Astrocyte of the cerebellum (primary cell): ENCODE data around the gene VTI1B.

Experiments
- DNase-seq: peaks from one replicate; pipeline ENCODE4 v3.0.0-alpha.2; 2011; ENCODE audit warnings: low read depth
- H3K4me3 ChIP-seq: 2 replicates; pipeline ENCODE4 v1.5.1; 2011; ENCODE audit warnings: mild to moderate bottlenecking, low read depth, low read length, moderate library complexity
- in situ Hi-C: cut with HindIII; loops from 2 replicates; pipeline ENCODE4 v1.10.0; 2017; ENCODE audit warnings: low sequenced_read_pairs
- TF ChIP-seq, protein P1 (sequence below): IDR thresholded peaks from 2 replicates; pipeline ENCODE4 v1.5.1; 2012; ENCODE audit warnings: low read length, low read depth, moderate library complexity, mild to moderate bottlenecking; ENCODE audit errors: missing control alignments

VTI1B gene

DNA sequence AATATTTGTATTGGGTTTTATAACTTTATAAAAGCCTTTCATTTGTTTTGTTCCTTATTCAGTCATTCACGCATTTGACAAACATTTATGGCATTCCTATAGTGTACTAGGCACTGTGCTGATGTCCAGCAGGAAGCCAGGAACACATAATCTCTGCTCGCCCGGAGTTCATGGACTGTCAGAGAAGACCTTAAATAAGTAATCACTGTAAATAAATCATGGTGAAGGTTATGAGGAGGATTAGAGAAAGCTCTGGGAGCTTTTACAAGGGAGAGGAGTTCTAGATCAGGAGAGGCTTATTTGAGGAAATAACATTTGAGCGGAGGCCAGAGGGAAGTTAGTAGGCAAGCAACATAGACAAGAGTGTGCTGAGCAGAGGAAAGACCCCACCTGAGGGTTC, 22.6 kb upstream of the VTI1B start:
- TF ChIP-seq, protein P1, sequence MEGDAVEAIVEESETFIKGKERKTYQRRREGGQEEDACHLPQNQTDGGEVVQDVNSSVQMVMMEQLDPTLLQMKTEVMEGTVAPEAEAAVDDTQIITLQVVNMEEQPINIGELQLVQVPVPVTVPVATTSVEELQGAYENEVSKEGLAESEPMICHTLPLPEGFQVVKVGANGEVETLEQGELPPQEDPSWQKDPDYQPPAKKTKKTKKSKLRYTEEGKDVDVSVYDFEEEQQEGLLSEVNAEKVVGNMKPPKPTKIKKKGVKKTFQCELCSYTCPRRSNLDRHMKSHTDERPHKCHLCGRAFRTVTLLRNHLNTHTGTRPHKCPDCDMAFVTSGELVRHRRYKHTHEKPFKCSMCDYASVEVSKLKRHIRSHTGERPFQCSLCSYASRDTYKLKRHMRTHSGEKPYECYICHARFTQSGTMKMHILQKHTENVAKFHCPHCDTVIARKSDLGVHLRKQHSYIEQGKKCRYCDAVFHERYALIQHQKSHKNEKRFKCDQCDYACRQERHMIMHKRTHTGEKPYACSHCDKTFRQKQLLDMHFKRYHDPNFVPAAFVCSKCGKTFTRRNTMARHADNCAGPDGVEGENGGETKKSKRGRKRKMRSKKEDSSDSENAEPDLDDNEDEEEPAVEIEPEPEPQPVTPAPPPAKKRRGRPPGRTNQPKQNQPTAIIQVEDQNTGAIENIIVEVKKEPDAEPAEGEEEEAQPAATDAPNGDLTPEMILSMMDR = no peak
- DNase-seq = no peak
- in situ Hi-C loops = no loop called here
- H3K4me3 ChIP-seq = no peak overlapping the region

DNA sequence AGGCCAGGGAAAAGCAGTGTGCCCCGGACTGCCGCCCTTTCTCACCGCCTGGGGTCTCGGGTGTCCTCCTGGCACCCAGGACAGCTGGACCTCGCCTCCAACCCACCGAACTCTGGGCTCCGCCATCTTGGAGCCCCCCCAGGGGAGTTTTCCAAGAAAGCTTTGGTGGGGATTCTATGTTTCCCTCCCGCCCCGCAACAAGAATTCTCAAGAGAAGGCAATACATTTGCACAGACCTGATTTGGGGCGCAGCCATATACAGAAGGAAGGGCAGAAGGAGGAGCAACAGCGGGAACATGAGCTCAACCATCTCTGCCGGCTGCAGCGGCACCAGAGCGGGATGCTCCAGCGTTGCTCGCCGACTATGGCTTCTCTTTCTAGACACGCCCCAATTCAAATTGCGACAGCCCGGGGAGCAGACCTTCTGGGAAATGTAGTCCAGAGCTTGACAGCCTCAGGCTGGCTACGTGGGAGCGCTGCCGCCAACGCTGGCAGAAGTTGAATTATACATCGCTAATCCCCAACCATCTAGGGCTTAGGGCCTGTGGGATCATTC, 21.0 kb upstream of the VTI1B start, which contains the start of gene RDH11:
Gene RDH11, minus strand, starts transcription at position 371 of the 556 bp plus-strand sequence. Its CDS starts 61 bp downstream, at position 310.
- H3K4me3 ChIP-seq = peak within 1 kb of the TSS; percentile 96
- TF ChIP-seq, protein P1 = no peak
- in situ Hi-C loops = no loop called here
- DNase-seq = peak; percentile 81

DNA sequence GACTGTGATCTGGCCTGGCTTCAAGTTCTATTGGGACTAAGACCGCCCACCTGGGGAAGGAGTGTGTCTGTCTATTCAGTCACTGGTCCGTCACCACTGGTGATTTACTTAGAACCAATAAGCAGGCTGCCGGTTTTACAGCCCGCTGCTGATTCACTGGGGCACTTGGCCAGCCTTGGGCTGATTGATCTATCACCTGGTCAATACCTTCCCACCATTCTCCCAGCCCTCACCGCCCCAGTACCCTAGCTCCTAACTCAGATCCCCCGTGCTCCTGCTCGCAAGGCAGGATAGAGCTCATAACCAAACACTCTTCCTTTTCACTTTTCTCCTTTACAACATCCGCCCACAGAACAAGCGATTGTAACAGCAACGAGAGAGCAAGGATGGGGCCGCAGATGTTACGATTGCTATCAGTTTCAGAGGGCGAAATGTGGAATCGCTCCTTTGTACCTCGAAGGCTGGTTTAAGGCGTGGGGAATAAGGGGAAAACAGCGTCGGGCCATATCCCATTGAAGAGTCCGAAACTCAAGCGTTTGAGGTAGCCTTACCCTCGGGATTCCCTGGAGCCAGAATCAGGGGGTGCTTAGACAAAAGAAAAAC, 20.5 kb upstream of the VTI1B start:
- in situ Hi-C loops = no loop called here
- peak; percentile 87 for DNase-seq
- peak overlapping the region; percentile 96 for H3K4me3 ChIP-seq
- TF ChIP-seq, protein P1 = no peak

DNA sequence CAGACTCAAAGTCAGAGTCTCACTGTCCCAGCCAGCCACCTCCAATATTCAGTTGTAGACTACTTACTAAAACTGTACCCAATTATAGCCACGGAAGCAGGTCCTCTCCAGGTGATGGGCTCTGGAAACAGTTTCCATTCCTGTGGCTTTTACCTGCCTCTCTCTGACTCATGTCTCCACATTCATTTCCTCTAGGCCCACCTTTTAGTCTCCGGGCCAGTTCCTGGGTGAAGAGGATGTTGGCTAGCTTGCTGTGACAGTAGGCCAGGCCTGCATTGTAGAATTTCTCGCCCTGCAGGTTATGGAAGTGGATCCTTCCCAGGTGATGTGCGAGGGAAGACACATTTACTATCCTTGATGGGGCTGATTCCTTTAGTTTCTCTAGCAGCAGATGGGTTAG, 15.6 kb upstream of the VTI1B start:
- TF ChIP-seq, protein P1 = no peak
- no peak for DNase-seq
- H3K4me3 ChIP-seq = no peak overlapping the region
- in situ Hi-C loops = no loop called here

DNA sequence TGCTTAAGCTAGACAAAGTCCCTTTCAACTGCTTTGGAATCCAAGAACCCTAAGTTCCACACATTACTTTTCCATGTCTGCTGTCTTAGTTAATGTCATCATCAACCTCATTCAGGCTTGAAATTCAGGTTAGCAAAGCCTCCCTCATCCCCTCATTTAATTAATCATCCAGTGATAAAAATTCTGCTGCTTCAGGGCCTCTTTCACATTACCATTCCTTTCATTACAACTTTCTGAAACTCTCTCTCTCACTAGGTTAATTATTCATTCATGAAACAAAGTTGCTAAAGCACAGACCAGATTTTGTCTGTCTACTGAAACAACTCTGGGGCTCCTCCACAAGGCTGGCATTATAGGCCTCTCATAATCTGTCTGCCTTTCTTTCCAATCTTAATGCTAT, 9.4 kb upstream of the VTI1B start:
- no peak overlapping the region for H3K4me3 ChIP-seq
- in situ Hi-C loops = no loop called here
- no peak for DNase-seq
- TF ChIP-seq, protein P1 = no peak

DNA sequence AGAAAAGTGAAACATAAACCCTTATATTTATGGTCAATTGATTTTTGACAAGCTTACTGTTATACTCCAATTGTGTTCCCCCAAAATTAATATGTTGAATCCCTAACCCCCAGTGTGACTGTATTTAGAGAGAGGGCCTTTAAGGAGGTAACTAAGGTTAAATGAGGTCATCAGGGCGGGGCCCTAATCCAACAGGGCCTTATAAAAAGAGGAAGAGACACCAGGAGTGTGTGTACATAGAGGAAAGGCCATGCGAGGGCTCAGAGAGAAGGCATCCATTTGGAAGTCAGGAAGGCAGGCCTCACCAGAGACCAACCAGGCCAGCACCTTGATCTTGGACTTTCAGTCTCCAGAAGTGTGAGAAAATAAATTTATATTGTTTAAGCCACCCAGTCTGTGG, 6.5 kb upstream of the VTI1B start:
- no peak for DNase-seq
- in situ Hi-C loops = no loop called here
- TF ChIP-seq, protein P1 = no peak
- no peak overlapping the region for H3K4me3 ChIP-seq
